Stomach (tissue), 9 donors: ENCODE results near the gene KIFAP3. TPM values are rescaled to one million over a fixed set of nuclear protein-coding genes. Genes with fewer than 3 reads are reported as not detected.

Experiments
- DNase-seq, 2 donors: peaks; one replicate each; pipeline versions ENCODE4 v3.0.0 to v3.0.0-alpha.2; 2013 to 2019
- H3K27ac ChIP-seq, 5 donors: fragments of 200-600 bp in 4 of 5; sonication (generic) in 4 of 5; one replicate each; pipeline ENCODE4 v1.5.1; 2013 to 2019; ENCODE audit warnings: mild to moderate bottlenecking in 1 of 5, moderate library complexity in 1 of 5
- H3K27me3 ChIP-seq, 3 donors: fragments of 200-600 bp; sonication (generic); one replicate each; pipeline ENCODE4 v1.5.1; 2017 to 2019; ENCODE audit warnings: mixed run types in 1 of 3
- H3K36me3 ChIP-seq, 4 donors: fragments of 200-600 bp; sonication (generic); 1 replicate in 3 of 4; 2 replicates in 1 of 4; pipeline ENCODE4 v1.5.1; 2016 to 2019
- H3K4me1 ChIP-seq, 4 donors: fragments of 200-600 bp; sonication (generic); one replicate each; pipeline ENCODE4 v1.5.1; 2016 to 2019
- H3K4me3 ChIP-seq, 4 donors: fragments of 200-600 bp; sonication (generic) in 3 of 4; one replicate each; pipeline ENCODE4 v1.5.1; 2016 to 2019; ENCODE audit warnings: mild to moderate bottlenecking in 1 of 4
- H3K9me3 ChIP-seq, 4 donors: fragments of 200-600 bp; sonication (generic); one replicate each; pipeline ENCODE4 v1.5.1; 2016 to 2019
- EP300 ChIP-seq: sonication (generic); formaldehyde crosslinking; IDR thresholded peaks from one replicate; pipeline ENCODE4 v1.6.1; 2017; ENCODE audit warnings: antibody characterized with exemption
- POLR2A ChIP-seq, 4 donors: fragments of 450-650 bp; IDR thresholded peaks; one replicate each; pipeline ENCODE4 v1.6.1; 2016; ENCODE audit warnings: antibody characterized with exemption in 4 of 4, control low read depth in 2 of 4, mild to moderate bottlenecking in 1 of 4, moderate library complexity in 1 of 4
- POLR2AphosphoS5 ChIP-seq, 3 donors: sonication (generic); formaldehyde crosslinking; IDR thresholded peaks; one replicate each; pipeline ENCODE4 v1.6.1; 2016; ENCODE audit warnings: antibody characterized with exemption in 3 of 3
- WGBS, 5 donors: extraction: QIAGEN DNeasy Blood & Tissue Kit in 3 of 5; methylation state at CpG; one replicate each; pipeline versions ENCODE4 v1.1.5 to v1.1.7; 2013 to 2018; 5-methylcytosine and 5-hydroxymethylcytosine counted together
- intact Hi-C: fragments of 100-400 bp; cut with DNase I; formaldehyde crosslinking; loops from one replicate; pipeline ENCODE4 v1.15.1; 2023; ENCODE audit warnings: low total_unique reads
- polyA plus RNA-seq, 3 donors: library from polyadenylated mRNA; stranded (reverse); fragments of 200-250 nt; gene quantifications; one replicate each; pipeline ENCODE4 v1.2.3, GENCODE V29; 2013
- total RNA-seq, 5 donors: library from RNA; depleted of rRNA; stranded (reverse); fragments of >200 nt; gene quantifications; one replicate each; pipeline versions ENCODE4 v1.1.0 to v1.2.3, GENCODE V29; 2014 to 2016
- TF ChIP-seq, protein P1 (sequence below), 7 experiments: fragments of 450-650 bp in 4 of 7; fragments of 200-600 bp in 3 of 7; sonication (generic) in 3 of 7; IDR thresholded peaks; one replicate each; pipeline ENCODE4 v1.5.1; 2016 to 2019; ENCODE audit warnings: antibody characterized with exemption in 7 of 7, control low read depth in 2 of 7, mild to moderate bottlenecking in 1 of 7
- donor health status: healthy with polysubstance abuse.
- donor health status: Bipolar disorder and iron deficiency.
- donor health status: healthy.

KIFAP3 gene
- total and polyA plus RNA-seq, 8 donors = 6.3 to 40.9 (median 11.1) TPM

GRCh38 chr1:169892176-169892926, 182.1 kb downstream of the KIFAP3 start:
- Histone ChIP-seq H3K4me1 (peaks cover 13 to 48% (median 34%) of the 10 kb centered on the region in 4 donors), H3K27ac (peak overlapping the region; percentile 82 to 99 (median 99)), H3K27me3 (no peaks in the 10 kb centered on the region), H3K9me3 (no peaks in the 10 kb centered on the region), H3K4me3 (peak overlapping the region; percentile 81 to 98 (median 92)), H3K36me3 (peaks cover 0 to 15% (median 11%) of the 10 kb centered on the region in 4 donors)
- intact Hi-C loops = no loop called here
- TF ChIP-seq EP300 (no peak), POLR2A (IDR thresholded peaks at IDR 0.05) (no peak), POLR2AphosphoS5 (IDR thresholded peaks at IDR 0.05) (no peak)
- TF ChIP-seq, protein P1, sequence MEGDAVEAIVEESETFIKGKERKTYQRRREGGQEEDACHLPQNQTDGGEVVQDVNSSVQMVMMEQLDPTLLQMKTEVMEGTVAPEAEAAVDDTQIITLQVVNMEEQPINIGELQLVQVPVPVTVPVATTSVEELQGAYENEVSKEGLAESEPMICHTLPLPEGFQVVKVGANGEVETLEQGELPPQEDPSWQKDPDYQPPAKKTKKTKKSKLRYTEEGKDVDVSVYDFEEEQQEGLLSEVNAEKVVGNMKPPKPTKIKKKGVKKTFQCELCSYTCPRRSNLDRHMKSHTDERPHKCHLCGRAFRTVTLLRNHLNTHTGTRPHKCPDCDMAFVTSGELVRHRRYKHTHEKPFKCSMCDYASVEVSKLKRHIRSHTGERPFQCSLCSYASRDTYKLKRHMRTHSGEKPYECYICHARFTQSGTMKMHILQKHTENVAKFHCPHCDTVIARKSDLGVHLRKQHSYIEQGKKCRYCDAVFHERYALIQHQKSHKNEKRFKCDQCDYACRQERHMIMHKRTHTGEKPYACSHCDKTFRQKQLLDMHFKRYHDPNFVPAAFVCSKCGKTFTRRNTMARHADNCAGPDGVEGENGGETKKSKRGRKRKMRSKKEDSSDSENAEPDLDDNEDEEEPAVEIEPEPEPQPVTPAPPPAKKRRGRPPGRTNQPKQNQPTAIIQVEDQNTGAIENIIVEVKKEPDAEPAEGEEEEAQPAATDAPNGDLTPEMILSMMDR (IDR thresholded peaks at IDR 0.05) = no peak
- DNase-seq = peak in 1 of 2 donors; percentile 35
- 21 to 39% (median 36%) methylated on average over 8 of the region's 8 CpGs for WGBS, 5 donors

GRCh38 chr1:169891539-169891885, 183.0 kb downstream of the KIFAP3 start:
- TF ChIP-seq, protein P1 (IDR thresholded peaks at IDR 0.05) = no peak
- peak in 1 of 3 donors; percentile 30 for TF ChIP-seq POLR2AphosphoS5 (IDR thresholded peaks at IDR 0.05)
- H3K4me3 ChIP-seq = peak overlapping the region in 1 of 4 donors; percentile 7
- peaks cover 0 to 23% (median 18%) of the 10 kb centered on the region in 4 donors for H3K36me3 ChIP-seq
- no peaks in the 10 kb centered on the region for H3K9me3 ChIP-seq
- DNase-seq = no peak
- H3K27me3 ChIP-seq = no peaks in the 10 kb centered on the region
- peaks cover 13 to 48% (median 35%) of the 10 kb centered on the region in 4 donors for H3K4me1 ChIP-seq
- intact Hi-C loops = no loop called here
- peak overlapping the region; percentile 86 to 99 (median 99) for H3K27ac ChIP-seq
- 21 to 39% (median 30%) methylated on average over 2 of the region's 2 CpGs for WGBS, 5 donors

- Histone ChIP-seq H3K9me3 (no peaks in the 10 kb centered on the region), H3K36me3 (peaks cover 5 to 29% (median 24%) of the 10 kb centered on the region in 4 donors), H3K27ac (peak overlapping the region; percentile 86 to 99 (median 99)), H3K27me3 (no peaks in the 10 kb centered on the region), H3K4me1 (peaks cover 13 to 48% (median 36%) of the 10 kb centered on the region in 4 donors), H3K4me3 (peak overlapping the region in 2 of 4 donors; percentile 1 to 7)
- DNase-seq = peak; percentile 43 to 87
- 22 to 42% (median 30%) methylated on average over 5 of the region's 5 CpGs for WGBS, 5 donors
- intact Hi-C loops = no loop called here
- TF ChIP-seq EP300 (no peak), POLR2AphosphoS5 (IDR thresholded peaks at IDR 0.05) (no peak), POLR2A (IDR thresholded peaks at IDR 0.05) (no peak)
- TF ChIP-seq, protein P1 (IDR thresholded peaks at IDR 0.05) = no peak
Measured at GRCh38 chr1:169890761-169891538, 183.5 kb downstream of the KIFAP3 start.

- peak overlapping the region in 2 of 5 donors; percentile 39 to 99 for H3K27ac ChIP-seq
- 82 to 96% (median 91%) methylated on average over 2 of the region's 2 CpGs for WGBS, 5 donors
Measured at GRCh38 chr1:169889871-169890270, 184.6 kb downstream of the KIFAP3 start.

More at GRCh38 chr1:169889871-169890270, 184.6 kb downstream of the KIFAP3 start:
- Histone ChIP-seq H3K9me3 (no peaks in the 10 kb centered on the region), H3K4me3 (no peak overlapping the region), H3K27me3 (no peaks in the 10 kb centered on the region), H3K36me3 (peaks cover 8 to 39% (median 34%) of the 10 kb centered on the region in 4 donors), H3K4me1 (peaks cover 13 to 55% (median 40%) of the 10 kb centered on the region in 4 donors)
- intact Hi-C loops = no loop called here
- DNase-seq = no peak
- no peak for TF ChIP-seq POLR2A (IDR thresholded peaks at IDR 0.05)
- no peak for TF ChIP-seq EP300
- no peak for TF ChIP-seq POLR2AphosphoS5 (IDR thresholded peaks at IDR 0.05)
- TF ChIP-seq, protein P1 (IDR thresholded peaks at IDR 0.05) = no peak
